PC-9 (cell line): ENCODE data around the gene COL23A1.

ENCODE experiments used
- EZH2 ChIP-seq: fragments of 200-600 bp; sonication (generic); IDR thresholded peaks from 2 replicates; pipeline ENCODE4 v1.8.0; 2017; ENCODE audit warnings: antibody characterized with exemption, low read depth
- TF ChIP-seq, protein P1 (sequence below): fragments of 200-600 bp; sonication (generic); conservative IDR thresholded peaks from 2 replicates; pipeline ENCODE4 v1.6.1; 2017; ENCODE audit warnings: mixed run types, antibody characterized with exemption, mild to moderate bottlenecking, moderate library complexity

DNA sequence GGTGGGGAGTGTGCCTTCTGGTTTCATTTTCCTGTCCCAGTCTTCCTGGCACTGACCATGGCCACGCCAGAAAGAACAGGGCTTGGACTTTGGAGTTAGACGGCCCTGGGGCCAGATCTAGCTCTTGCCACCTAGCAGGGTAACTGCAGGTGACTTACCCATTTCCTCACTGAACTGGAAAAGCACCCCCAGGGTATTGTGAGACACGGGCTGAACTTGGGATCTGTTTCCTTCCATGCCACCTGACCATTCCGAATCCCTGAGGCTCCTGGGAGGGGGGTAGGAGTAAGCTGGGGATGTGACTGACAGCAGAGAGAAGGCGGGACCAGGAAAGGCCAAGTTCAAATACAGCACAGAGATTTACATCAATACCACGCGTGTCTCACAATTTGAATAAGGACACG, 376.4 kb downstream of the COL23A1 start:
- TF ChIP-seq, protein P1, sequence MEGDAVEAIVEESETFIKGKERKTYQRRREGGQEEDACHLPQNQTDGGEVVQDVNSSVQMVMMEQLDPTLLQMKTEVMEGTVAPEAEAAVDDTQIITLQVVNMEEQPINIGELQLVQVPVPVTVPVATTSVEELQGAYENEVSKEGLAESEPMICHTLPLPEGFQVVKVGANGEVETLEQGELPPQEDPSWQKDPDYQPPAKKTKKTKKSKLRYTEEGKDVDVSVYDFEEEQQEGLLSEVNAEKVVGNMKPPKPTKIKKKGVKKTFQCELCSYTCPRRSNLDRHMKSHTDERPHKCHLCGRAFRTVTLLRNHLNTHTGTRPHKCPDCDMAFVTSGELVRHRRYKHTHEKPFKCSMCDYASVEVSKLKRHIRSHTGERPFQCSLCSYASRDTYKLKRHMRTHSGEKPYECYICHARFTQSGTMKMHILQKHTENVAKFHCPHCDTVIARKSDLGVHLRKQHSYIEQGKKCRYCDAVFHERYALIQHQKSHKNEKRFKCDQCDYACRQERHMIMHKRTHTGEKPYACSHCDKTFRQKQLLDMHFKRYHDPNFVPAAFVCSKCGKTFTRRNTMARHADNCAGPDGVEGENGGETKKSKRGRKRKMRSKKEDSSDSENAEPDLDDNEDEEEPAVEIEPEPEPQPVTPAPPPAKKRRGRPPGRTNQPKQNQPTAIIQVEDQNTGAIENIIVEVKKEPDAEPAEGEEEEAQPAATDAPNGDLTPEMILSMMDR: no peak
- TF ChIP-seq EZH2: no peak
